Bronchial smooth muscle cell (primary cell): ENCODE data around the gene PPIL3. TPM values are rescaled to one million over a fixed set of nuclear protein-coding genes. Genes with fewer than 3 reads are reported as not detected.

ENCODE experiments used
- total RNA-seq: library from RNA; depleted of rRNA; stranded (reverse); fragments of >200 nt; gene quantifications from 2 replicates; pipeline ENCODE4 v1.2.1, GENCODE V29; 2014

The PPIL3 gene
- 66.5 and 67.0 TPM in 2 replicates for total RNA-seq

DNA sequence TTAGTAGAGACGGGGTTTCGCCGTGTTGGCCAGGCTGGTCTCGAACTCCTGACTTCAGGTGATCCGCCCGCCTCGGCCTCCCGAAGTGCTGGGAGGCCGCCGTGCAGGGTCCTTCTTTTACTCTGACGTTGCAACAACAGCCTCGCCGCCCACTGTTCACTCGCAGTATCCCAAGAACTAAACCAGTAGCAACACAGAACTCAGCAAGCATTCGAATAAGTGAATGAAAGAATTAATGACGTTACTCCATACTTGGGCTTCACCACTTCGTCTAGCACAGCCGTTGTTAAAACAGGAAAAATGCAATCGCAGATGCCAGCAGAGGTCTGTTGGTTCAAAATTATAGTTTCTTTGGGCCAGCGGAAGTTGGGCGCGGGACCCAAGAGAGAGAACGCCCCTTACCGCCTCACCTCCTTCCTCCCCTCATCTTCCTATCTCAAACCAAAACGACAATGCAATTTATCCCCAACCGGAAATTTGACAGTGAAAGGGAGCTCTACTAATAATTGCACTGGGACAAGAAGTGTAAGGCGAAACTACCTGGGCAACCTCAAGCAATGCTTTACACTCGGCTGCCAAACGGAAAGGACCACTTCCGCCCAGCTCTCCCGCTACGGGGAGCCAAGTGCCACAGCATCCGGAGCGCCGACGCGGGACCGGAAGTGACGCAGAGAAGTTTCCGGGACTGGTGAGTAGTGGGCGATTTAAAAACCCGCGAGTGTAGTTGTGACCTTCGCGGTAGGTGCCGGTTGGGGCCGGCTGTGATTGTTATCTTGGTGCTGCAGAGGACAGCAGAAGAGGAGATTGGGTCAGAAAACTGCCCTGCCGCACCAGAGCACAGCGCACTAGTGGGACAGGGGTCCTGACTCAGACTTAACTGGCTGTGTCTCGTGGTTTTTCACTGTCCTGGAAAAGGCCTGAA lies at the start of gene PPIL3, which contains the start of gene NIF3L1:
PPIL3 (minus strand) TSS at position 374 of the 922 bp plus-strand sequence. CDS start 1,462 bp downstream, outside the sequence.
NIF3L1 (plus strand) TSS at position 668 of the 922 bp plus-strand sequence. CDS start 2,573 bp downstream, outside the sequence.

DNA sequence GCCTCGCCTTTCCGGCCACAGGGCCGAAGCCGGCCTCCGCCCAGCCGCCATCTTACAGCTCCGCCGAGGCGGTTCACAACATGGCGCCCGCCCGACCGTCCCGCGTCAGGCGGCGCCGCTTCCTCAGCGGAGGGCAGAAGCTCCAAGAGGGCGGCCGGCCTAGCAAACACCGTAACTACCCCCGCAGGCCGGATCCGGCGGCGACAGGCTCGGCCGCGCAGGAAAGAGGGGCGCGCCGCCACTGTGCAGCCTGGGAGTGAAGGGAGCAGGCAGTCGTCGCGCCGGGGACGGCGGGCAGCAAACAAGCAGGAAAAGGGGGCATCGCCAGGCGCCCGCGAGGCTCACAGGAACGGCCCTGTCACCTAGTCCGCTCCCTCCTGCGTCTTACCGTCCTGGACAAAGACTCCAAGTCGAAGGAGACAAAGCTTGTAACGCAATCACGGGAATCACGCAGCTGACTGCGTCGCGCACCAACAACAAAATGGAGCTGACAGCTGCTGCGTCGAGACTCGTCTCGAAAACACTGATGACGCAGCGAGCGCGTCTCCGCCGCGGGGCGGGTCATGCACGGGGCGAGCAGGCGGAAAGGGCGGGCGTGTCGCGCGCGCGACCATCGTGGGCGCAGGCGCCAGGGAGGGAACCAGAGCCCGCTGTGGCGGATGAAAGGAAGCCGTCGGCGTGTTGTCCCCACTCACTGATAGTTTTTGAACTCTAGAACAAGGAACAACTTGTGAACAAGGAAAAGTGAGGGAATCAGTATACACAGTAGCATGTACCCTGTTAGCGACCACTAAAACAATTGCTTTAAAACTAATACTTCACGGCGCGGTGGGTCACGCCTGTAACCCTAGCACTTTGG lies 24.5 kb downstream of the PPIL3 start, which contains the start of gene CLK1:
CLK1 (minus strand) TSS at position 483 of the 859 bp plus-strand sequence. CDS start 2,796 bp downstream, outside the sequence.

Other genes starting within 250 kb of the PPIL3 start
- gene BZW1, start 77.2 kb downstream of the PPIL3 start, total RNA-seq: 271 and 505 TPM in 2 replicates
- 76.1 and 107 TPM in 2 replicates for gene CLK1, start 24.4 kb downstream of the PPIL3 start, total RNA-seq
- 21.1 and 21.9 TPM in 2 replicates for gene NIF3L1, start 294 bp upstream of the PPIL3 start, total RNA-seq
- gene ORC2, start 74.6 kb upstream of the PPIL3 start, total RNA-seq: 9.2 and 11.0 TPM in 2 replicates
- 6.8 and 7.4 TPM in 2 replicates for gene HYCC2, start 182.6 kb upstream of the PPIL3 start, total RNA-seq
- gene NDUFB3, start 182.9 kb upstream of the PPIL3 start, total RNA-seq: 121 and 146 TPM in 2 replicates
- gene CFLAR, start 227.1 kb upstream of the PPIL3 start, total RNA-seq: 46.0 and 68.8 TPM in 2 replicates